ENCODE measurements around the gene ANKRD39.

- TF ChIP-seq TEAD4 (IDR thresholded peaks at IDR 0.05): no peak
- TF ChIP-seq, protein P1, sequence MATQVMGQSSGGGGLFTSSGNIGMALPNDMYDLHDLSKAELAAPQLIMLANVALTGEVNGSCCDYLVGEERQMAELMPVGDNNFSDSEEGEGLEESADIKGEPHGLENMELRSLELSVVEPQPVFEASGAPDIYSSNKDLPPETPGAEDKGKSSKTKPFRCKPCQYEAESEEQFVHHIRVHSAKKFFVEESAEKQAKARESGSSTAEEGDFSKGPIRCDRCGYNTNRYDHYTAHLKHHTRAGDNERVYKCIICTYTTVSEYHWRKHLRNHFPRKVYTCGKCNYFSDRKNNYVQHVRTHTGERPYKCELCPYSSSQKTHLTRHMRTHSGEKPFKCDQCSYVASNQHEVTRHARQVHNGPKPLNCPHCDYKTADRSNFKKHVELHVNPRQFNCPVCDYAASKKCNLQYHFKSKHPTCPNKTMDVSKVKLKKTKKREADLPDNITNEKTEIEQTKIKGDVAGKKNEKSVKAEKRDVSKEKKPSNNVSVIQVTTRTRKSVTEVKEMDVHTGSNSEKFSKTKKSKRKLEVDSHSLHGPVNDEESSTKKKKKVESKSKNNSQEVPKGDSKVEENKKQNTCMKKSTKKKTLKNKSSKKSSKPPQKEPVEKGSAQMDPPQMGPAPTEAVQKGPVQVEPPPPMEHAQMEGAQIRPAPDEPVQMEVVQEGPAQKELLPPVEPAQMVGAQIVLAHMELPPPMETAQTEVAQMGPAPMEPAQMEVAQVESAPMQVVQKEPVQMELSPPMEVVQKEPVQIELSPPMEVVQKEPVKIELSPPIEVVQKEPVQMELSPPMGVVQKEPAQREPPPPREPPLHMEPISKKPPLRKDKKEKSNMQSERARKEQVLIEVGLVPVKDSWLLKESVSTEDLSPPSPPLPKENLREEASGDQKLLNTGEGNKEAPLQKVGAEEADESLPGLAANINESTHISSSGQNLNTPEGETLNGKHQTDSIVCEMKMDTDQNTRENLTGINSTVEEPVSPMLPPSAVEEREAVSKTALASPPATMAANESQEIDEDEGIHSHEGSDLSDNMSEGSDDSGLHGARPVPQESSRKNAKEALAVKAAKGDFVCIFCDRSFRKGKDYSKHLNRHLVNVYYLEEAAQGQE (IDR thresholded peaks at IDR 0.05; ENCODE audit: low read depth): no peak
- no peak for TF ChIP-seq EP300 (IDR thresholded peaks at IDR 0.05; ENCODE audit: borderline replicate concordance)
- no peak for TF ChIP-seq TCF12 (IDR thresholded peaks at IDR 0.05; ENCODE audit: low read depth)
- TF ChIP-seq NFIC (IDR thresholded peaks at IDR 0.05): no peak
- no peak for TF ChIP-seq TAF1 (IDR thresholded peaks at IDR 0.05; ENCODE audit: low read depth)
- TF ChIP-seq YY1 (IDR thresholded peaks at IDR 0.05; ENCODE audit: low read depth): no peak
- no peak for TF ChIP-seq CEBPB (IDR thresholded peaks at IDR 0.05)
- TF ChIP-seq FOXM1 (IDR thresholded peaks at IDR 0.05; ENCODE audit: borderline replicate concordance, low read depth): no peak
Measured at GRCh38 chr2:96879545-96880040, 21.8 kb upstream of the ANKRD39 start.
